Neural cell (in vitro differentiated cells): ENCODE data around the gene MYOM1. TPM values are rescaled to one million over a fixed set of nuclear protein-coding genes. Genes with fewer than 3 reads are reported as not detected.
"Not testable (repeated sequence)": the region's sequence is repeated elsewhere in the genome, so short reads cannot be mapped to it uniquely, and the experiment has no call there.

Experiments used
- H2AFZ ChIP-seq: fragments of 200-600, 300-800 bp; sonication (generic), shearing (Covaris generic); 2 replicates; pipeline ENCODE4 v1.6.0; 2014; ENCODE audit warnings: low read depth, mild to moderate bottlenecking, antibody characterized with exemption, low read length, moderate library complexity
- H3F3A ChIP-seq: fragments of 200-600 bp; shearing (Covaris generic); 2 replicates; pipeline ENCODE4 v1.6.1; 2016; ENCODE audit warnings: mild to moderate bottlenecking, moderate library complexity, mixed read lengths, antibody characterized with exemption, low read length; ENCODE audit not compliant: insufficient read depth, poor library complexity, severe bottlenecking
- H3K27ac ChIP-seq: fragments of 200-600, 300-800 bp; sonication (generic), shearing (Covaris generic); 2 replicates; pipeline ENCODE4 v1.5.1; 2014; ENCODE audit warnings: mild to moderate bottlenecking, low read length, moderate library complexity
- H3K27me3 ChIP-seq: fragments of 300-800, 200-600 bp; sonication (generic), shearing (Covaris generic); 2 replicates; pipeline ENCODE4 v1.6.0; 2014; ENCODE audit warnings: mild to moderate bottlenecking, low read depth, low read length, moderate library complexity; ENCODE audit not compliant: insufficient read depth
- H3K36me3 ChIP-seq: fragments of 300-800, 200-600 bp; sonication (generic), shearing (Covaris generic); 2 replicates; pipeline ENCODE4 v1.5.1; 2014; ENCODE audit warnings: mild to moderate bottlenecking, antibody characterized with exemption, low read length, moderate library complexity; ENCODE audit not compliant: insufficient read depth
- H3K4me2 ChIP-seq: fragments of 300-800, 200-600 bp; sonication (generic), shearing (Covaris generic); 2 replicates; pipeline ENCODE4 v1.6.0; 2014; ENCODE audit warnings: mild to moderate bottlenecking, low read length
- H3K4me3 ChIP-seq: fragments of 300-800, 200-600 bp; sonication (generic), shearing (Covaris generic); 2 replicates; pipeline ENCODE4 v1.5.1; 2014; ENCODE audit warnings: mild to moderate bottlenecking, low read length, moderate library complexity
- H3K79me2 ChIP-seq: fragments of 200-600 bp; shearing (Covaris generic); replicated peaks from 2 replicates; pipeline ENCODE4 v1.6.0; 2014; ENCODE audit warnings: mild to moderate bottlenecking, low read length, moderate library complexity; ENCODE audit not compliant: insufficient read depth
- H3K9ac ChIP-seq: fragments of 300-800, 200-600 bp; sonication (generic), shearing (Covaris generic); 2 replicates; pipeline ENCODE4 v1.6.1; 2016; ENCODE audit warnings: mild to moderate bottlenecking, low read length, mixed read lengths
- H3K9me2 ChIP-seq: fragments of 200-600 bp; shearing (Covaris generic); 2 replicates; pipeline ENCODE4 v1.6.1; 2016; ENCODE audit warnings: mild to moderate bottlenecking, low read length, mixed read lengths; ENCODE audit not compliant: insufficient read depth
- H3K9me3 ChIP-seq: fragments of 200-600, 300-800 bp; sonication (generic), shearing (Covaris generic); 2 replicates; pipeline ENCODE4 v1.6.1; 2016; ENCODE audit warnings: mild to moderate bottlenecking, mixed run types, low read length, moderate library complexity, mixed read lengths
- H4K20me1 ChIP-seq: fragments of 200-600 bp; shearing (Covaris generic); 2 replicates; pipeline ENCODE4 v1.6.1; 2016; ENCODE audit warnings: mild to moderate bottlenecking, mixed run types; ENCODE audit not compliant: insufficient read depth
- CTCF ChIP-seq: fragments of 450-650 bp; IDR thresholded peaks from 2 replicates; pipeline ENCODE4 v1.5.1; 2014; ENCODE audit warnings: antibody characterized with exemption, mild to moderate bottlenecking, moderate library complexity; ENCODE audit not compliant: poor library complexity, severe bottlenecking
- EP300 ChIP-seq: fragments of 450-650 bp; conservative IDR thresholded peaks from 2 replicates; pipeline ENCODE4 v1.6.1; 2014; ENCODE audit warnings: antibody characterized with exemption, mild to moderate bottlenecking, moderate library complexity; ENCODE audit not compliant: poor library complexity, severe bottlenecking
- EZH2 ChIP-seq: fragments of 200-600, 300-800 bp; shearing (Covaris generic), sonication (generic); IDR thresholded peaks from 2 replicates; pipeline ENCODE4 v1.6.1; 2014; ENCODE audit warnings: antibody characterized with exemption, low read length, borderline replicate concordance, mild to moderate bottlenecking; ENCODE audit not compliant: insufficient read depth, poor library complexity, severe bottlenecking
- MXI1 ChIP-seq: fragments of 450-650 bp; conservative IDR thresholded peaks from 2 replicates; pipeline ENCODE4 v1.6.1; 2014; ENCODE audit warnings: antibody characterized with exemption, mild to moderate bottlenecking; ENCODE audit not compliant: poor library complexity, severe bottlenecking
- POLR2AphosphoS5 ChIP-seq: IDR thresholded peaks from 2 replicates; pipeline ENCODE4 v1.6.1; 2012
- RAD21 ChIP-seq: fragments of 450-650 bp; conservative IDR thresholded peaks from 2 replicates; pipeline ENCODE4 v1.6.1; 2014; ENCODE audit warnings: antibody characterized with exemption, mild to moderate bottlenecking, moderate library complexity
- REST ChIP-seq: IDR thresholded peaks from 2 replicates; pipeline ENCODE4 v1.6.1; 2012; ENCODE audit warnings: borderline replicate concordance
- SMC3 ChIP-seq: fragments of 450-650 bp; conservative IDR thresholded peaks from 2 replicates; pipeline ENCODE4 v1.6.1; 2014; ENCODE audit warnings: antibody characterized with exemption, mild to moderate bottlenecking, moderate library complexity; ENCODE audit not compliant: poor library complexity
- TAF1 ChIP-seq: IDR thresholded peaks from 2 replicates; pipeline ENCODE4 v1.6.1; 2012; ENCODE audit warnings: low read depth
- polyA plus RNA-seq: library from polyadenylated mRNA; depleted of rRNA; stranded (reverse); fragments of >200 nt; gene quantifications from 2 replicates; pipeline ENCODE4 v1.2.3, GENCODE V29; 2014

MYOM1 gene
- polyA plus RNA-seq, 1 donor from 2014 or later, result 1.7 TPM

GRCh38 chr18:3027370-3027891, 192.3 kb downstream of the MYOM1 start:
- Histone ChIP-seq H3K9me2 (no peaks in the 10 kb centered on the region), H3K9ac (no peak overlapping the region), H4K20me1 (no peaks in the 10 kb centered on the region), H3K36me3 (no peaks in the 10 kb centered on the region), H3K27ac (no peak overlapping the region), H3K27me3 (no peaks in the 10 kb centered on the region), H3K79me2 (no peaks in the 10 kb centered on the region), H3K4me3 (no peak overlapping the region), H3F3A (no peaks in the 10 kb centered on the region), H3K9me3 (no peaks in the 10 kb centered on the region), H3K4me2 (no peak overlapping the region), H2AFZ (no peak overlapping the region)
- no peak for TF ChIP-seq REST

GRCh38 chr18:3025544-3025943, 194.2 kb downstream of the MYOM1 start:
- no peak for TF ChIP-seq SMC3
- no peak for TF ChIP-seq CTCF
- no peak for TF ChIP-seq MXI1
- no peak for TF ChIP-seq POLR2AphosphoS5
- no peak for TF ChIP-seq EP300
- no peak for TF ChIP-seq REST
- no peak for TF ChIP-seq EZH2
- TF ChIP-seq RAD21, result no peak
- TF ChIP-seq TAF1, result no peak
- Histone ChIP-seq H3K9me2 (no peaks in the 10 kb centered on the region), H3K36me3 (no peaks in the 10 kb centered on the region), H3K79me2 (no peaks in the 10 kb centered on the region), H2AFZ (no peak overlapping the region), H4K20me1 (no peaks in the 10 kb centered on the region), H3K9me3 (no peaks in the 10 kb centered on the region), H3K9ac (no peak overlapping the region), H3K4me3 (no peak overlapping the region), H3K27me3 (no peaks in the 10 kb centered on the region), H3K27ac (no peak overlapping the region), H3K4me2 (no peak overlapping the region), H3F3A (no peaks in the 10 kb centered on the region)

GRCh38 chr18:3023603-3024002, 196.2 kb downstream of the MYOM1 start:
- H2AFZ ChIP-seq, H3K4me3 ChIP-seq, H3K79me2 ChIP-seq, H3F3A ChIP-seq, H3K4me2 ChIP-seq, H3K27ac ChIP-seq, H3K27me3 ChIP-seq, H3K9me3 ChIP-seq, H3K36me3 ChIP-seq, H3K9me2 ChIP-seq, H3K9ac ChIP-seq, H4K20me1 ChIP-seq: not testable (repeated sequence)
